ENCODE results near the gene SAMHD1.
"Not testable (repeated sequence)": the region's sequence is repeated elsewhere in the genome, so short reads cannot be mapped to it uniquely, and the experiment has no call there.

Gene SAMHD1

DNA sequence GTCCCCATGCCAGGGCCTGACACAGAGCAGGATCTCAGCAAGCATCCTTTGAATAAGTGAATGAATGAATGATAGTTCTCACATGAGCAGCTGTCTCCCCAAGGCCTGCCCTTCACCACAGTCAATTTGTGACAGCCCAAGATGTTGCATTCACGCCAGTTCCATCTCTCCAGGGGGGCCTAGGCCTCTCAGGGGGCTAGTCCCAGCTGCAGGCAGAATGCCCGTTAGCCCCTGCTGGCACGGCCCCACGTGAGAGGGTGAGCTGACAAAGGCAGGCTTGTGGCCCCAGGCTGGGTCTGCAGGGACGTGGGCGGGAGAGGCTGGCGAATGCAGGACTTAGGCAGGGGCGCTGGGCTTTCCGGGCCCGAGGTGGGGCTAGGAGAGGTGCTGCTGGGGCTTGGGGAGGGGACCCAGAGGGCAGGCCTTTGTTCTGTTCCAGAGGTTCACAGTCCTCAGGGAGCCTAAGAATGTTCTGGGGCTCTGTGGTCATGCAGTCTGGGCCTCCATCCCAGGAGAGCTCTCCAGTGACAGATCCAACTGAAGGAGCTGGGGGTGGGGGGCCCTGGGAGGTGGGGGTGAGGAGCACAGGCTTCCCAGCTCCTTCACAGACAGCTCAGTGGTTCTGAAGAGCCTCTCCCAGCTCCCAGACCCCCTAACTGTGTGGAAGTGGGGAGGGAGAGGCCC lies 106.1 kb downstream of the SAMHD1 start:
- no peak overlapping the region for H3K27ac ChIP-seq
- no peak overlapping the region for H3K4me3 ChIP-seq (ENCODE audit: low read depth, low read length)
- TF ChIP-seq, protein P1, sequence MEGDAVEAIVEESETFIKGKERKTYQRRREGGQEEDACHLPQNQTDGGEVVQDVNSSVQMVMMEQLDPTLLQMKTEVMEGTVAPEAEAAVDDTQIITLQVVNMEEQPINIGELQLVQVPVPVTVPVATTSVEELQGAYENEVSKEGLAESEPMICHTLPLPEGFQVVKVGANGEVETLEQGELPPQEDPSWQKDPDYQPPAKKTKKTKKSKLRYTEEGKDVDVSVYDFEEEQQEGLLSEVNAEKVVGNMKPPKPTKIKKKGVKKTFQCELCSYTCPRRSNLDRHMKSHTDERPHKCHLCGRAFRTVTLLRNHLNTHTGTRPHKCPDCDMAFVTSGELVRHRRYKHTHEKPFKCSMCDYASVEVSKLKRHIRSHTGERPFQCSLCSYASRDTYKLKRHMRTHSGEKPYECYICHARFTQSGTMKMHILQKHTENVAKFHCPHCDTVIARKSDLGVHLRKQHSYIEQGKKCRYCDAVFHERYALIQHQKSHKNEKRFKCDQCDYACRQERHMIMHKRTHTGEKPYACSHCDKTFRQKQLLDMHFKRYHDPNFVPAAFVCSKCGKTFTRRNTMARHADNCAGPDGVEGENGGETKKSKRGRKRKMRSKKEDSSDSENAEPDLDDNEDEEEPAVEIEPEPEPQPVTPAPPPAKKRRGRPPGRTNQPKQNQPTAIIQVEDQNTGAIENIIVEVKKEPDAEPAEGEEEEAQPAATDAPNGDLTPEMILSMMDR (IDR thresholded peaks at IDR 0.05; ENCODE audit: low read depth, low read length, missing control alignments), result no peak
- no peaks in the 10 kb centered on the region for H3K36me3 ChIP-seq (replicated peaks)
- H3K27me3 ChIP-seq (replicated peaks), result no peaks in the 10 kb centered on the region
- in situ Hi-C loops (cut with HindIII; ENCODE audit: low pct_ligation_motif_present, low sequenced_read_pairs), result no loop called here
- DNase-seq, result no peak

DNA sequence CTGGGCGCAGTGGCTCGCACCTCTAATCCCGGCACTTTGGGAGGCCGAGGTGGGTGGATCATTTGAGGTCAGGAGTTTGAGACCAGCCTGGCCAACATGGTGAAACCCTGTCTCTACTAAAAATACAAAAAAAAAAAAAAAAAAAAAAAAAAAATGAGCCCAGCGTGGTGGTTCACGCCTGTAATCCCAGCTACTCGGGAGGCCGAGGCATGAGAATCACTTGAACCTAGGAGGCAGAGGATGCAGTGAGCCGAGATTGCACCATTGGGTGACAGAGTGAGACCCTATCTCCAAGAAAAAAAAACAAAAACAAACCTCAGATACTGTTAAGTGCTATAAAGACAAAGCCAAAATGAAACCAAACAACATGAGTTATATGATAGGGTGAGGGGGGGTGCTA lies 110.5 kb downstream of the SAMHD1 start:
- in situ Hi-C loops (cut with HindIII; ENCODE audit: low pct_ligation_motif_present, low sequenced_read_pairs); H3K27ac ChIP-seq; DNase-seq; H3K36me3 ChIP-seq (replicated peaks); H3K4me3 ChIP-seq (ENCODE audit: low read depth, low read length); H3K27me3 ChIP-seq (replicated peaks): not testable (repeated sequence)

Measured in brain microvascular endothelial cell (primary cell).